Epithelial cell of esophagus (primary cell): ENCODE results near the gene EBP.

Experiments
- DNase-seq: peaks from one replicate; pipeline ENCODE4 v3.0.0; 2010; ENCODE audit warnings: low read depth
- H3K4me3 ChIP-seq: 2 replicates; pipeline ENCODE4 v1.5.1; 2011; ENCODE audit warnings: mild to moderate bottlenecking, low read length, control low read depth
- TF ChIP-seq, protein P1 (sequence below): IDR thresholded peaks from 2 replicates; pipeline ENCODE4 v1.5.1; 2011; ENCODE audit warnings: low read depth, mild to moderate bottlenecking, low read length, control low read depth, inconsistent platforms; ENCODE audit not compliant: insufficient read depth; ENCODE audit errors: missing control alignments

Gene EBP

DNA sequence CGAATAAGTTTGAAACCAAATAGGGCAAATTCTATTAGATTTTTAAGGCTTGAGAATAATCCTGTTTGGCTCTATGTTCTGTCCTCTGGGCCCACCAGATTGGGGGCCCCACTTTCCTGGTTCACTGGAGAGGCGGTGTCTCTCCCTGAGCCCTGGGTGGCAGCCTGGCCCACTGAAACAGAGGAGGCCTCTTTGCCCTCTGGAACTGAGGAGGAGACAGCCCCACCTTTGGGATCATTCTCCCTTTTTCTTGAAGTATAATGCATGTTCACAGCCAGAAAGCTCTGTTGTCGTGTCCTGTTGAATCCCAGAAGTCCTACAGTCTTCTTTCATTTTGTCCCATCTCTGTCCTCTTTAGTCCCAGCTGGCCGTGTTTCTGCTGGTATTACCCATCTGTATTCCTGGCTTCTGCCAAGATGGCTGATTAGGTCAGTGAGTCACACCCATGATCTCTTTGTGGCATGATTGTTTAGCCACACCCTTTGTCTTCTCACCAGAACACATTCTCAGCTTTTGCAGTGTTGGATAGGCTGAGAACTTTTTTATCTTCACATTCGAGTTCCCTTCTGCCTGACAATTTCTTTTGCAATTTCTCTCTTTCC is 9.9 kb downstream of the EBP start:
- TF ChIP-seq, protein P1, sequence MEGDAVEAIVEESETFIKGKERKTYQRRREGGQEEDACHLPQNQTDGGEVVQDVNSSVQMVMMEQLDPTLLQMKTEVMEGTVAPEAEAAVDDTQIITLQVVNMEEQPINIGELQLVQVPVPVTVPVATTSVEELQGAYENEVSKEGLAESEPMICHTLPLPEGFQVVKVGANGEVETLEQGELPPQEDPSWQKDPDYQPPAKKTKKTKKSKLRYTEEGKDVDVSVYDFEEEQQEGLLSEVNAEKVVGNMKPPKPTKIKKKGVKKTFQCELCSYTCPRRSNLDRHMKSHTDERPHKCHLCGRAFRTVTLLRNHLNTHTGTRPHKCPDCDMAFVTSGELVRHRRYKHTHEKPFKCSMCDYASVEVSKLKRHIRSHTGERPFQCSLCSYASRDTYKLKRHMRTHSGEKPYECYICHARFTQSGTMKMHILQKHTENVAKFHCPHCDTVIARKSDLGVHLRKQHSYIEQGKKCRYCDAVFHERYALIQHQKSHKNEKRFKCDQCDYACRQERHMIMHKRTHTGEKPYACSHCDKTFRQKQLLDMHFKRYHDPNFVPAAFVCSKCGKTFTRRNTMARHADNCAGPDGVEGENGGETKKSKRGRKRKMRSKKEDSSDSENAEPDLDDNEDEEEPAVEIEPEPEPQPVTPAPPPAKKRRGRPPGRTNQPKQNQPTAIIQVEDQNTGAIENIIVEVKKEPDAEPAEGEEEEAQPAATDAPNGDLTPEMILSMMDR: no peak
- peak; percentile 83 for DNase-seq
- H3K4me3 ChIP-seq: no peak overlapping the region

DNA sequence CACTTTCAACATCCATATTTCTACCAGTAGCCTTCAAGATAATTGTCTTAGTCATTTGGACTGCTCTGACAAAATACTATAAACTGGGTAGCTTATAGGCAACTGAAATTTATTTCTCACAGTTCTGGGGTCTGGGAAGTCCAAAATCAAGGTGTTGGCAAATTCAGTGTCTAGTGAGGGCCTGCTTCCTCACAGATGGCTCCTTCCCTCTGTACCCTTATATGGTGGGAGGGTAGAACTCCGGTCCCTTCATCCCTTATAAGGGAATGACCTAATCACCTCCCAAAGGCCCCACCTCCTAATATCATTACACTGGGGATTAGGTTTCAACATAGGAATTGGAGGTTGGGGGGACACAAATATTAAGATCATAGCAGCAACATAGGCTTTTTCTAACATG is 10.6 kb downstream of the EBP start:
- TF ChIP-seq, protein P1: no peak
- DNase-seq: no peak
- no peak overlapping the region for H3K4me3 ChIP-seq

DNA sequence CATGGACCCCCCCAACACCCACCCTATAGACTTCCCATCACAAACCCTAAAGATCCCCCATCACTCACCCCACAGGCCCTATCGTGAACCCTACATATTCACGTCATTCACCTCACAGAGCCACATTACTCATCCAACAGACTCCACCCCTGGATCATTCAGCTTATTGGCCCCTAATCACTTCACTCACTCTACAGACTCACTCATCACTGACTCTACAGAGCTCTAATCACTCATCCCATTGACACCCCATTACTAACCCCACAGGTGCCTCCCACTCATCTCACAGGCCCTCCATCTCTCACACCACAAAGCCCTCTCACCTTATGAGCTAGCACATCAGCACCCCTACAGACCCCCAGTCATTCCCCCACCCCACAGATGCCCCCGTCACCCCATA is 11.6 kb downstream of the EBP start:
- TF ChIP-seq, protein P1: no peak
- no peak for DNase-seq
- no peak overlapping the region for H3K4me3 ChIP-seq

DNA sequence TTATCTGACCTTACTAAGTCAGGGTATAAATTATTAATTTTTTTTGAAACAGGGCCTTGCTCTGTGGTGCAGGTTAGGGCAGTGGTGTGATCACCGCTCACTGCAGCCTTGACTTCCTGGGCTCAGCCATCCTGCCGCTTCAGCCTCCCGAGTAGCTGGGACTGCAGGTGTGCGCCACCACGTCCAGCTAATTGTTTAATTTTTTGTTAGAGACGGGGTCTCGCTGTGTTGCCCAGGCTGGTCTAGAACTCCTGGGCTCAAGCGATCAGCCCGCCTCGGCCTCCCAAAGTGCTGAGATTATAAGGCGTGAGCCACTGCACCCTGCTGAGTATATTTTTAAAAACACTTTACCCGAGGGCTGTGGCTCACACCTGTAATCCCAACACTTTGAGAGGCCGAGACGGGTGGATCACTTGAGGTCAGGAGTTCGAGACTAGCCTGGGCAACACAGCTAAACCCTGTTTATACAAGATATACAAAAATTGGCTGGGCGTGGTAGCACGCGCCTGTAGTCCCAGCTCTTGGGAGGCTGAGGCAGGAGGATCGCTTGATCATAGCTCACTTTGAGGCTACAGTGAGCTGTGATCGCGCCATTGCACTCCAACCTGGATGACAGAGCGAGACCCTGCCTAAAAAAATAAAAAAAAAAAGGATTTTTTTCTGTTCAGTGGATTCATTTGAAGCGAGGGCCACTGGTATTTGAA is 17.2 kb downstream of the EBP start:
- TF ChIP-seq, protein P1: no peak
- H3K4me3 ChIP-seq: no peak overlapping the region

DNA sequence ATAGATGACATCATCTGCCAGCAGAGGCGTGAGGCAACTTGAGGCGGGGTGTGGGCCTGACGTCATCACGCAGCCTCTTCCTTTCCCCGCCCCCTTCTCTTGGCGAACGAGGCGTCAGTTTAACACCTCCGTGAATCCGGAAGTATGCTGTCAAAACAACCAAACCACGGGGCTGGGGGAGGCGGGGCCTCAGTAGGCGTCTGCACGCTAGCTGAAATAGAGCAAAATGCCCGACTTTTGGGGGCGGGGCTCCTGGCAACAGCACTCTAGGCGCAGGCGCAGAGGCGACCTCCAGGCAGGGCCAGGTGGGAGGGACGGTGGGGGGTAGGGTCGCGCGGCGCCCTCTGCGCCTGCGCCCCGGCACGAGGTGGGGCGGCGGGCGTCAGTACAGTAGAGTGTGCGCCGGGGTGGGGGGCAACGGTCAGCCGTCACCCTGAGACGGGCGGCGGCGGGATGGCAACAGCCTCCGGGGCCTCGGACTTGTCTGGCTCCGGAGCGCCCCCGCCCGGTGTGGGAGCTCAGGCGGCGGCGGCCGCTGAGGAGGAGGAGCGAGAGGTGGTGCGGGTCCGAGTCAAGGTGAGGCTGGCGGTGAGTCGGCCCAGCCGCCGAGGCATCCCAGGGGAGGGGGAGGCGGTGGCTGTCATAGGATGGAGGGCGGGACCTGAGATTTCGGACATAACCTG is 17.9 kb downstream of the EBP start, which contains the start of gene TBC1D25:
Gene TBC1D25 (plus strand): TSS at position 370 of the 683 bp plus-strand sequence. CDS start 84 bp downstream, at position 454.
- peak within 1 kb of the TSS; percentile 72 for H3K4me3 ChIP-seq
- DNase-seq: peak; percentile 97
- TF ChIP-seq, protein P1: peak; percentile 22

More for the DNA sequence above, 17.2 kb downstream of the EBP start:
- no peak for DNase-seq

DNA sequence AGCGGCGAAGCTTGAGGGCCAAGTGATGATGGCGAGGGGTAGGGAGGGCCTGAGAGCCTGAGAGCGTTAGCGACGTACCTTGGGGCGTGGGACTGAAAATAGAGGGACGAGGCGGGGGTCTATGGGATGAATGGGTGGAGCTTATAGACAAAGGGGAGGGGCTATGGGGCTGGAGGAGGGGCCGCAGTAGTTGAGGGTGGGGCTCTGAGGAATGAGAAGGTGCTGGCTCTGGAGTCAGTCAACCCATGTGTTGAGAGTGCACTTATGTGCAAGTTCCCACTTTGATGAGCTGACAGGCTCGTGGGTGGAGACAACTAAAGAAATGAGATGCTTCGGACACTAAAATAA is 18.4 kb downstream of the EBP start:
- H3K4me3 ChIP-seq: peak overlapping the region; percentile 72
- TF ChIP-seq, protein P1: no peak
- peak; percentile 65 for DNase-seq
